H9 (cell line): ENCODE results near the gene CCDC174. TPM values are rescaled to one million over a fixed set of nuclear protein-coding genes. Genes with fewer than 3 reads are reported as not detected.

ENCODE experiments used
- DNase-seq: peaks from one replicate; pipeline ENCODE4 v3.0.0-alpha.2; 2017
- H2AFZ ChIP-seq: one replicate; pipeline ENCODE4 v1.6.1; 2013; ENCODE audit warnings: mild to moderate bottlenecking, low read length, control low read depth, moderate library complexity
- H2AK5ac ChIP-seq: 2 replicates; pipeline ENCODE4 v1.6.1; 2013; ENCODE audit warnings: low read length, control low read depth, mixed read lengths; ENCODE audit not compliant: insufficient read length
- H2BK120ac ChIP-seq: one replicate; pipeline ENCODE4 v1.6.1; 2013; ENCODE audit warnings: low read depth, mild to moderate bottlenecking, low read length, control low read depth, inconsistent platforms; ENCODE audit not compliant: poor library complexity, severe bottlenecking
- H2BK12ac ChIP-seq: 2 replicates; pipeline ENCODE4 v1.6.1; 2013; ENCODE audit warnings: low read length, control low read depth, mixed read lengths, low read depth; ENCODE audit not compliant: insufficient read length
- H2BK15ac ChIP-seq: 2 replicates; pipeline ENCODE4 v1.6.1; 2013; ENCODE audit warnings: low read depth, low read length, control low read depth
- H2BK20ac ChIP-seq: one replicate; pipeline ENCODE4 v1.6.1; 2013; ENCODE audit warnings: low read depth, mild to moderate bottlenecking, low read length, control low read depth, inconsistent platforms; ENCODE audit not compliant: poor library complexity, severe bottlenecking
- H2BK5ac ChIP-seq: 2 replicates; pipeline ENCODE4 v1.6.1; 2013; ENCODE audit warnings: low read length, control low read depth, mixed read lengths; ENCODE audit not compliant: insufficient read length
- H3K14ac ChIP-seq: 2 replicates; pipeline ENCODE4 v1.6.1; 2013; ENCODE audit warnings: low read length, control low read depth; ENCODE audit not compliant: insufficient read depth
- H3K18ac ChIP-seq: 2 replicates; pipeline ENCODE4 v1.6.1; 2013; ENCODE audit warnings: low read depth, mild to moderate bottlenecking, mixed read lengths, low read length, control low read depth; ENCODE audit not compliant: insufficient read length
- H3K23ac ChIP-seq: 2 replicates; pipeline ENCODE4 v1.6.1; 2013; ENCODE audit warnings: low read length, control low read depth, mixed read lengths, low read depth; ENCODE audit not compliant: insufficient read length
- H3K23me2 ChIP-seq: 2 replicates; pipeline ENCODE4 v1.6.1; 2013; ENCODE audit warnings: low read depth, mild to moderate bottlenecking, mixed read lengths, low read length, control low read depth; ENCODE audit not compliant: insufficient read length, poor library complexity, severe bottlenecking
- H3K27ac ChIP-seq: 2 replicates; pipeline ENCODE4 v1.5.1; 2013; ENCODE audit warnings: low read length, control low read depth, mixed read lengths, low read depth; ENCODE audit not compliant: insufficient read length
- H3K27me3 ChIP-seq: 2 replicates; pipeline ENCODE4 v1.6.1; 2013; ENCODE audit warnings: low read length, control low read depth, inconsistent platforms; ENCODE audit not compliant: insufficient read depth
- H3K4ac ChIP-seq: 2 replicates; pipeline ENCODE4 v1.6.1; 2013; ENCODE audit warnings: low read depth, mild to moderate bottlenecking, control low read depth, inconsistent platforms, low read length, moderate library complexity
- H3K4me1 ChIP-seq: 2 replicates; pipeline ENCODE4 v1.6.1; 2013; ENCODE audit warnings: low read length, control low read depth, inconsistent platforms; ENCODE audit not compliant: insufficient read depth
- H3K4me2 ChIP-seq: 2 replicates; pipeline ENCODE4 v1.6.1; 2013; ENCODE audit warnings: low read length, control low read depth, mixed read lengths; ENCODE audit not compliant: insufficient read length, insufficient read depth
- H3K56ac ChIP-seq: 2 replicates; pipeline ENCODE4 v1.6.1; 2013; ENCODE audit warnings: low read depth, mild to moderate bottlenecking, mixed read lengths, low read length, control low read depth; ENCODE audit not compliant: insufficient read length
- H3K79me1 ChIP-seq: 2 replicates; pipeline ENCODE4 v1.6.1; 2013; ENCODE audit warnings: low read depth, mild to moderate bottlenecking, moderate library complexity, low read length, control low read depth, inconsistent platforms; ENCODE audit not compliant: insufficient read depth, poor library complexity, severe bottlenecking
- H3K79me2 ChIP-seq: 2 replicates; pipeline ENCODE4 v1.6.1; 2013; ENCODE audit warnings: low read length, control low read depth, inconsistent platforms; ENCODE audit not compliant: insufficient read depth
- H3K9ac ChIP-seq: 2 replicates; pipeline ENCODE4 v1.6.1; 2013; ENCODE audit warnings: low read length, control low read depth, mixed read lengths; ENCODE audit not compliant: insufficient read length; ENCODE audit errors: extremely low read depth
- H3K9me3 ChIP-seq: one replicate; pipeline ENCODE4 v1.6.1; 2013; ENCODE audit warnings: low read depth, low read length, inconsistent platforms; ENCODE audit not compliant: control insufficient read depth
- H3T11ph ChIP-seq: one replicate; pipeline ENCODE4 v1.6.1; 2013; ENCODE audit warnings: mild to moderate bottlenecking, low read length, control low read depth, inconsistent platforms
- H4K20me1 ChIP-seq: one replicate; pipeline ENCODE4 v1.6.1; 2013; ENCODE audit not compliant: control insufficient read depth, insufficient read length, insufficient read depth
- H4K5ac ChIP-seq: 2 replicates; pipeline ENCODE4 v1.6.1; 2013; ENCODE audit warnings: low read depth, mild to moderate bottlenecking, mixed read lengths, low read length, control low read depth; ENCODE audit not compliant: insufficient read length
- H4K8ac ChIP-seq: replicated peaks from 2 replicates; pipeline ENCODE4 v1.6.1; 2013; ENCODE audit warnings: low read length, control low read depth, mixed read lengths, low read depth; ENCODE audit not compliant: insufficient read length
- H4K91ac ChIP-seq: 2 replicates; pipeline ENCODE4 v1.6.1; 2013; ENCODE audit warnings: low read depth, mild to moderate bottlenecking, moderate library complexity, mixed read lengths, low read length, control low read depth; ENCODE audit not compliant: insufficient read length
- H3K27ac Mint-ChIP-seq, 3 experiments: 2 replicates in 2 of 3; 3 replicates in 1 of 3; pipeline ENCODE4 v1.8.0; 2020 to 2021; ENCODE audit warnings: mixed read lengths in 3 of 3, mild to moderate bottlenecking in 1 of 3, moderate library complexity in 1 of 3
- H3K27me3 Mint-ChIP-seq: 2 replicates; pipeline ENCODE4 v1.8.0; 2021; ENCODE audit warnings: low read depth, mild to moderate bottlenecking, moderate library complexity, mixed read lengths
- H3K36me3 Mint-ChIP-seq, 3 experiments: 2 replicates in 2 of 3; 3 replicates in 1 of 3; pipeline ENCODE4 v1.8.0; 2020 to 2021; ENCODE audit warnings: low read depth in 3 of 3, mixed read lengths in 3 of 3; ENCODE audit not compliant: insufficient read depth in 1 of 3
- H3K4me1 Mint-ChIP-seq, 2 experiments: 2 replicates each; pipeline ENCODE4 v1.8.0; 2020; ENCODE audit warnings: mixed read lengths in 2 of 2
- H3K4me3 Mint-ChIP-seq, 2 experiments: 2 replicates in 1 of 2; 3 replicates in 1 of 2; pipeline ENCODE4 v1.8.0; 2020 to 2021; ENCODE audit warnings: mild to moderate bottlenecking in 2 of 2, mixed read lengths in 2 of 2, moderate library complexity in 1 of 2
- H3K9me3 Mint-ChIP-seq, 2 experiments: 2 replicates in 1 of 2; 3 replicates in 1 of 2; pipeline ENCODE4 v1.8.0; 2020; ENCODE audit warnings: mild to moderate bottlenecking in 2 of 2, mixed read lengths in 2 of 2, moderate library complexity in 1 of 2
- WGBS: extraction: QIAGEN DNeasy Blood & Tissue Kit; methylation state at CpG from one replicate; pipeline ENCODE4 v1.1.7; 2013; ENCODE audit warnings: missing lambda C conversion rate, low lambda C conversion rate, mixed read lengths; ENCODE audit not compliant: insufficient read length; ENCODE audit errors: extremely low coverage; 5-methylcytosine and 5-hydroxymethylcytosine counted together
- total RNA-seq: library from RNA; stranded (reverse); gene quantifications from 2 replicates; pipeline ENCODE4 v1.2.1, GENCODE V29; 2021
- TF ChIP-seq, protein P1 (sequence below): fragments of 200-600 bp; sonication (generic); conservative IDR thresholded peaks from 3 replicates; pipeline ENCODE4 v1.8.0; 2021; ENCODE audit warnings: antibody characterized with exemption, mild to moderate bottlenecking

Gene CCDC174
- total RNA-seq, 1 experiment from 2014 or later: 15.2 TPM

DNA sequence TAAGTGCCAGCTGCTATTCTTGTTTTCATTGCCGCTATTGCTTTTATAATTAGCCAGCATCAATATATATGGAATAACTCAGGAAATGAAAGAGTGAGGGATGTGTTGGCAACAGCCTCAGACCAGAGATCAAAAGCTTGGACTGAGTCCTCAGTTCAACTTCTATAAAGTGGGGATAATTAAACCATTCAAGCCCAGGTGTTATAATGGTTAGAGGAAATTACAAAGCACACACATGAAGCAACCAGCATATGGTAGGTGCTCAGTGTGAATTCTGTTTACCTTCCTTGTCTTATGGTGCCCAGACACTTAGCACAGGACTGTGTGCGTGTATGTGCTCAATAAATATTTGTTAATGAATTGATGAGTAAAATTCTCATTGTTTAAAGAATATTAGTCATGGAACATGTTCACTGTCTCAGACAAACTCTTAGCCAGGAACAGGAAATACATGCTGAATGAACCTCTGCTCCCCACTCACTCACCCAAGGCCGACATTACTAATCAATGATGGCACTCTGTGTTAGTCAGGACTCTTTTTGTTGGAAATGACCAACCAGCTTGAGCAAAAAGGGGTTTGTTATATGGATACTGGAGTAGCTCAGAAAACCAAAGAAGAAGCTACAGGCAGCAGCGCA is 16.7 kb upstream of the CCDC174 start:
- Mint-ChIP-seq H3K4me1 (peaks cover 3 to 4% of the 10 kb centered on the region in 2 experiments; a peak in 2 of 4 replicates), H3K27me3 (peaks cover 42% of the 10 kb centered on the region), H3K4me3 (no peak overlapping the region), H3K9me3 (no peaks in the 10 kb centered on the region), H3K27ac (no peak overlapping the region), H3K36me3 (no peaks in the 10 kb centered on the region)
- no peak overlapping the region for H2AK5ac ChIP-seq
- H2AFZ ChIP-seq: no peak overlapping the region
- TF ChIP-seq, protein P1, sequence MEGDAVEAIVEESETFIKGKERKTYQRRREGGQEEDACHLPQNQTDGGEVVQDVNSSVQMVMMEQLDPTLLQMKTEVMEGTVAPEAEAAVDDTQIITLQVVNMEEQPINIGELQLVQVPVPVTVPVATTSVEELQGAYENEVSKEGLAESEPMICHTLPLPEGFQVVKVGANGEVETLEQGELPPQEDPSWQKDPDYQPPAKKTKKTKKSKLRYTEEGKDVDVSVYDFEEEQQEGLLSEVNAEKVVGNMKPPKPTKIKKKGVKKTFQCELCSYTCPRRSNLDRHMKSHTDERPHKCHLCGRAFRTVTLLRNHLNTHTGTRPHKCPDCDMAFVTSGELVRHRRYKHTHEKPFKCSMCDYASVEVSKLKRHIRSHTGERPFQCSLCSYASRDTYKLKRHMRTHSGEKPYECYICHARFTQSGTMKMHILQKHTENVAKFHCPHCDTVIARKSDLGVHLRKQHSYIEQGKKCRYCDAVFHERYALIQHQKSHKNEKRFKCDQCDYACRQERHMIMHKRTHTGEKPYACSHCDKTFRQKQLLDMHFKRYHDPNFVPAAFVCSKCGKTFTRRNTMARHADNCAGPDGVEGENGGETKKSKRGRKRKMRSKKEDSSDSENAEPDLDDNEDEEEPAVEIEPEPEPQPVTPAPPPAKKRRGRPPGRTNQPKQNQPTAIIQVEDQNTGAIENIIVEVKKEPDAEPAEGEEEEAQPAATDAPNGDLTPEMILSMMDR: no peak
- no peaks in the 10 kb centered on the region for H3K9me3 ChIP-seq
- H3T11ph ChIP-seq: no peak overlapping the region
- no peak overlapping the region for H2BK20ac ChIP-seq
- H3K14ac ChIP-seq: no peak overlapping the region
- no peaks in the 10 kb centered on the region for H3K23me2 ChIP-seq
- no peaks in the 10 kb centered on the region for H3K79me1 ChIP-seq
- no peak overlapping the region for H2BK15ac ChIP-seq
- H4K5ac ChIP-seq: no peak overlapping the region
- H4K8ac ChIP-seq: no peak overlapping the region
- H3K4me2 ChIP-seq: no peak overlapping the region
- no peak overlapping the region for H3K27ac ChIP-seq
- no peaks in the 10 kb centered on the region for H3K79me2 ChIP-seq
- no CpG with 5 or more reads among the region's 4 CpGs for WGBS
- no peaks in the 10 kb centered on the region for H3K27me3 ChIP-seq
- H3K4me1 ChIP-seq: no peaks in the 10 kb centered on the region
- H3K23ac ChIP-seq: no peak overlapping the region
- H3K9ac ChIP-seq: no peak overlapping the region
- no peak overlapping the region for H3K4ac ChIP-seq
- no peak overlapping the region for H2BK12ac ChIP-seq
- H4K91ac ChIP-seq: no peak overlapping the region
- no peak overlapping the region for H3K18ac ChIP-seq
- no peak overlapping the region for H2BK5ac ChIP-seq
- no peak overlapping the region for H3K56ac ChIP-seq
- H4K20me1 ChIP-seq: peaks cover 2% of the 10 kb centered on the region
- DNase-seq: no peak
- no peak overlapping the region for H2BK120ac ChIP-seq
